ENCODE measurements around the gene TUFT1.

The TUFT1 gene

GRCh38 chr1:151619489-151620093, 79.5 kb downstream of the TUFT1 start:
- no peaks in the 10 kb centered on the region for H3K36me3 ChIP-seq (replicated peaks)
- in situ Hi-C loops (cut with HindIII; ENCODE audit: low pct_ligation_motif_present, low sequenced_read_pairs), result no loop called here
- H3K27ac ChIP-seq, result no peak overlapping the region
- DNase-seq, result peak; percentile 43
- H3K4me3 ChIP-seq (ENCODE audit: low read depth, low read length), result no peak overlapping the region
- H3K27me3 ChIP-seq (replicated peaks), result no peaks in the 10 kb centered on the region
- no peak for TF ChIP-seq CTCF (IDR thresholded peaks at IDR 0.05; ENCODE audit: low read depth, low read length, missing control alignments)

- TF ChIP-seq CTCF (IDR thresholded peaks at IDR 0.05; ENCODE audit: low read depth, low read length, missing control alignments), result no peak
- in situ Hi-C loops (cut with HindIII; ENCODE audit: low pct_ligation_motif_present, low sequenced_read_pairs), result no loop called here
- no peak overlapping the region for H3K4me3 ChIP-seq (ENCODE audit: low read depth, low read length)
- no peak for DNase-seq
- no peaks in the 10 kb centered on the region for H3K27me3 ChIP-seq (replicated peaks)
- H3K27ac ChIP-seq, result no peak overlapping the region
- no peaks in the 10 kb centered on the region for H3K36me3 ChIP-seq (replicated peaks)
These were observed 80.2 kb downstream of the TUFT1 start for GRCh38 chr1:151620286-151620685.

GRCh38 chr1:151621351-151621750, 81.2 kb downstream of the TUFT1 start:
- no peak overlapping the region for H3K27ac ChIP-seq

GRCh38 chr1:151624783-151625182, 84.7 kb downstream of the TUFT1 start:
- no peaks in the 10 kb centered on the region for H3K36me3 ChIP-seq (replicated peaks)
- H3K27me3 ChIP-seq (replicated peaks), result no peaks in the 10 kb centered on the region
- DNase-seq, result no peak
- in situ Hi-C loops (cut with HindIII; ENCODE audit: low pct_ligation_motif_present, low sequenced_read_pairs), result no loop called here
- H3K27ac ChIP-seq, result no peak overlapping the region
- TF ChIP-seq CTCF (IDR thresholded peaks at IDR 0.05; ENCODE audit: low read depth, low read length, missing control alignments), result no peak
- H3K4me3 ChIP-seq (ENCODE audit: low read depth, low read length), result no peak overlapping the region

More at GRCh38 chr1:151621351-151621750, 81.2 kb downstream of the TUFT1 start:
- in situ Hi-C loops (cut with HindIII; ENCODE audit: low pct_ligation_motif_present, low sequenced_read_pairs), result no loop called here
- TF ChIP-seq CTCF (IDR thresholded peaks at IDR 0.05; ENCODE audit: low read depth, low read length, missing control alignments), result no peak
- Histone ChIP-seq H3K36me3 (replicated peaks) (no peaks in the 10 kb centered on the region), H3K4me3 (ENCODE audit: low read depth, low read length) (no peak overlapping the region), H3K27me3 (replicated peaks) (no peaks in the 10 kb centered on the region)
- DNase-seq, result no peak

DNA sequence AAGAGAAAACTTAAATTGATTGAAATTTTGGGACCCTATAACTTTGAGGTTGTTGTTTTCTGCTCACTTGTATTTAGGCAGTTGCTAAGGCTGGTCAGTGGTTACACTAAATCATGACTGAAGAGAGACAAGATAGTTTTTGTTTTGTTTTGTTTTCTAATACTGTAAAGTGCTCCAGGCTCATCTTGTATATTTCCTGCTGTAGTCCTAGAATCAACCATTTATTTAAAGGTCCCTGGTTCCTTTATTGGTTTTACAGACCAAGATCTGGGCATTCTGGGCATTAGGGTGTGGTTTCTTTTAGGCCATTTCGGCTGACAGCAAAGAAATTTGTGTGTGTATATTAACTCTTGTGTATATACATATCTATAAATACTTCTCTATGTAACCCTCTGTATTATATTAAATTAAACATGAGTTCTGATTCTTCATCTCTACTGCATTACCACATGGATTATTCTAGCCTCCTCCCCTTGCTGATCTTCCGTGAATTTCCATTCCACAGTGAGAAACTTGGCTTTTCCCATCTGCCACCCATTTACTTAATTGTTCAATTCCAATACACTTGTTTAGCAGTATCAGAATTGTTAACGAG, 86.7 kb downstream of the TUFT1 start:
- no peak for DNase-seq
- no peak for TF ChIP-seq CTCF (IDR thresholded peaks at IDR 0.05; ENCODE audit: low read depth, low read length, missing control alignments)
- in situ Hi-C loops (cut with HindIII; ENCODE audit: low pct_ligation_motif_present, low sequenced_read_pairs), result no loop called here
- Histone ChIP-seq H3K36me3 (replicated peaks) (no peaks in the 10 kb centered on the region), H3K27ac (no peak overlapping the region), H3K4me3 (ENCODE audit: low read depth, low read length) (no peak overlapping the region), H3K27me3 (replicated peaks) (no peaks in the 10 kb centered on the region)

DNA sequence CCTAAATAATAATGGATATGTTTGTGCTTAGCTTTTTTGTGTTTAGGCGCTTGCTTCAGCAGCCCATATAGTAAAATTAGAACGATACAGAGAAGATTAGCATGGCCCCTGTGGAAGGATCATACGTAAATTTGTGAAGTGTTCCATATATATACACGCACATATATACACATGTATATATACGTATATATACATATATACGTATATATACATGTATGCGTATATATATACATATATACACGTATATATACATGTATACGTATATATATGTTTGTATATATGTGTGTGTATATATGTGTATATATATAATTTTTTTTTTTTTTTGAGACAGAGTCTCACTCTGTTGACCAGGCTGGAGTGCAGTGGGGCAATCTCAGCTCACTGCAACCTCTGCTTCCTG, 89.2 kb downstream of the TUFT1 start:
- in situ Hi-C loops (cut with HindIII; ENCODE audit: low pct_ligation_motif_present, low sequenced_read_pairs), result no loop called here
- TF ChIP-seq CTCF (IDR thresholded peaks at IDR 0.05; ENCODE audit: low read depth, low read length, missing control alignments), result no peak
- Histone ChIP-seq H3K36me3 (replicated peaks) (no peaks in the 10 kb centered on the region), H3K27me3 (replicated peaks) (no peaks in the 10 kb centered on the region), H3K4me3 (ENCODE audit: low read depth, low read length) (no peak overlapping the region), H3K27ac (no peak overlapping the region)
- DNase-seq, result no peak
